Thyroid gland (tissue), 4 donors: ENCODE results near the gene PPP2R3A. TPM values are rescaled to one million over a fixed set of nuclear protein-coding genes. Genes with fewer than 3 reads are reported as not detected.

ENCODE experiments used
- DNase-seq, 2 donors: peaks; one replicate each; pipeline ENCODE4 v3.0.0-alpha.2; 2019
- H3K27ac ChIP-seq, 3 donors: fragments of 200-600 bp; sonication (generic); 1 replicate in 2 of 3; 2 replicates in 1 of 3; pipeline ENCODE4 v1.5.1; 2016 to 2019; ENCODE audit warnings: mild to moderate bottlenecking in 1 of 3, moderate library complexity in 1 of 3
- H3K27me3 ChIP-seq: fragments of 200-600 bp; sonication (generic); one replicate; pipeline ENCODE4 v1.5.1; 2019
- H3K36me3 ChIP-seq, 2 donors: fragments of 200-600 bp; sonication (generic); one replicate each; pipeline ENCODE4 v1.5.1; 2016 to 2019
- H3K4me1 ChIP-seq, 2 donors: fragments of 200-600 bp; sonication (generic); one replicate each; pipeline ENCODE4 v1.5.1; 2017 to 2019
- H3K4me3 ChIP-seq, 3 donors: fragments of 200-600 bp; sonication (generic); replicated peaks in 1 of 3; 1 replicate in 2 of 3; 2 replicates in 1 of 3; pipeline ENCODE4 v1.5.1; 2016; ENCODE audit warnings: mild to moderate bottlenecking in 1 of 3
- H3K9me3 ChIP-seq: fragments of 200-600 bp; sonication (generic); one replicate; pipeline ENCODE4 v1.5.1; 2017
- POLR2A ChIP-seq, 2 donors: fragments of 450-650 bp; IDR thresholded peaks; one replicate each; pipeline ENCODE4 v1.6.1; 2017; ENCODE audit warnings: antibody characterized with exemption in 2 of 2, mild to moderate bottlenecking in 2 of 2, moderate library complexity in 1 of 2
- WGBS, 2 donors: methylation state at CpG; one replicate each; pipeline ENCODE4 v1.1.5; 2017; 5-methylcytosine and 5-hydroxymethylcytosine counted together
- intact Hi-C: fragments of 100-400 bp; cut with DNase I; formaldehyde crosslinking; loops from one replicate; pipeline ENCODE4 v1.15.1; 2023
- total RNA-seq, 4 donors: library from RNA; depleted of rRNA; stranded (reverse); fragments of >200 nt; gene quantifications; one replicate each; pipeline ENCODE4 v1.2.3, GENCODE V29; 2016
- TF ChIP-seq, protein P1 (sequence below), 6 experiments: fragments of 200-600 bp in 3 of 6; fragments of 450-650 bp in 3 of 6; sonication (generic) in 3 of 6; IDR thresholded peaks; one replicate each; pipeline ENCODE4 v1.5.1; 2016 to 2019; ENCODE audit warnings: antibody characterized with exemption in 6 of 6, mild to moderate bottlenecking in 2 of 6, inconsistent platforms in 1 of 6, moderate library complexity in 1 of 6

PPP2R3A gene
- total RNA-seq, 4 donors from 2014 or later, result 8.5 to 15.3 (median 9.8) TPM

- no peak for TF ChIP-seq POLR2A (IDR thresholded peaks at IDR 0.05)
- TF ChIP-seq, protein P1, sequence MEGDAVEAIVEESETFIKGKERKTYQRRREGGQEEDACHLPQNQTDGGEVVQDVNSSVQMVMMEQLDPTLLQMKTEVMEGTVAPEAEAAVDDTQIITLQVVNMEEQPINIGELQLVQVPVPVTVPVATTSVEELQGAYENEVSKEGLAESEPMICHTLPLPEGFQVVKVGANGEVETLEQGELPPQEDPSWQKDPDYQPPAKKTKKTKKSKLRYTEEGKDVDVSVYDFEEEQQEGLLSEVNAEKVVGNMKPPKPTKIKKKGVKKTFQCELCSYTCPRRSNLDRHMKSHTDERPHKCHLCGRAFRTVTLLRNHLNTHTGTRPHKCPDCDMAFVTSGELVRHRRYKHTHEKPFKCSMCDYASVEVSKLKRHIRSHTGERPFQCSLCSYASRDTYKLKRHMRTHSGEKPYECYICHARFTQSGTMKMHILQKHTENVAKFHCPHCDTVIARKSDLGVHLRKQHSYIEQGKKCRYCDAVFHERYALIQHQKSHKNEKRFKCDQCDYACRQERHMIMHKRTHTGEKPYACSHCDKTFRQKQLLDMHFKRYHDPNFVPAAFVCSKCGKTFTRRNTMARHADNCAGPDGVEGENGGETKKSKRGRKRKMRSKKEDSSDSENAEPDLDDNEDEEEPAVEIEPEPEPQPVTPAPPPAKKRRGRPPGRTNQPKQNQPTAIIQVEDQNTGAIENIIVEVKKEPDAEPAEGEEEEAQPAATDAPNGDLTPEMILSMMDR (IDR thresholded peaks at IDR 0.05), result no peak
- Histone ChIP-seq H3K4me1 (peaks cover 23 to 37% of the 10 kb centered on the region in 2 donors), H3K27ac (no peak overlapping the region), H3K4me3 (no peak overlapping the region), H3K36me3 (no peaks in the 10 kb centered on the region), H3K9me3 (no peaks in the 10 kb centered on the region), H3K27me3 (no peaks in the 10 kb centered on the region)
- intact Hi-C loops, result no loop called here
- no peak for DNase-seq
Observed at GRCh38 chr3:136173939-136174490, 208.5 kb downstream of the PPP2R3A start.

DNA sequence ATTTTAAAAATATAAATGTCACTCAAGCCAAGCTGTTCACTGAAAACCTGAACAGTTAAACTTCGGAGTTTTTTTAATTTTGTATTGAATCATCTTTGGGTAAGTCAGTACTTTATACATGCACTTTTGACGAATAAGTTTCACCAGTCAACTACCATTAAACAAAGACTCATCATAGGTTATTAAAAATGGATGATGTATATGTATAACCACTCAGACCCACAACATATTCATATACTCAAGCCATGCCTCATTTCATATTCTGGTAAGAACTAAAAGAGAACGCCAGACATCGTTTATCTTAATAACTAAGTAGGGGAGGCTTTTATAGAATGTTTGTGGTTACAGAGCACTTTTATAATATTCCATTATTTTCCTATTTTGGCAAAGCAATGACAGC is 212.3 kb downstream of the PPP2R3A start:
- intact Hi-C loops, result no loop called here
- TF ChIP-seq POLR2A (IDR thresholded peaks at IDR 0.05), result no peak
- TF ChIP-seq, protein P1 (IDR thresholded peaks at IDR 0.05), result no peak
- H3K27ac ChIP-seq, result no peak overlapping the region
- peaks cover 31 to 44% of the 10 kb centered on the region in 2 donors for H3K4me1 ChIP-seq
- H3K9me3 ChIP-seq, result no peaks in the 10 kb centered on the region
- no peak for DNase-seq
- H3K36me3 ChIP-seq, result no peaks in the 10 kb centered on the region
- H3K27me3 ChIP-seq, result no peaks in the 10 kb centered on the region
- 76% methylated on average over 4 of the region's 4 CpGs for WGBS, 2 donors
- no peak overlapping the region for H3K4me3 ChIP-seq

DNA sequence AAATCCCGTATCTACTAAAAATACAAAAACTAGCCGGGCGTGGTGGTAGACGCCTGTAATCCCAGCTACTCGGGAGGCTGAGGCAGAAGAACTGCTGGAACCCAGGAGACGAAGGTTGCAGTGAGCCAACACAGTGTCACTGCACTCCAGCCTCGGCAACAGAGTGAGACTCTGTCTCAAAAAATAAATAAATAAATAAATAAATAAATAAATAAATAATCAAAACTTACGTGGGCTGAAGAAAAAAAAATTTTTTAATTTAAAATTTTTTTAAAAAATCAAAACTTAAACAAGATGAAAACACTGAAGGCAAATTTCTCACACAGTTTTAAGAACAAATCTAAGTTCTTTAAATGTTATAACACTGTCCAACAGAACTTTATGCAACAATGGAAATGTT is 216.2 kb downstream of the PPP2R3A start:
- Histone ChIP-seq H3K27me3 (no peaks in the 10 kb centered on the region), H3K36me3 (no peaks in the 10 kb centered on the region), H3K9me3 (no peaks in the 10 kb centered on the region), H3K27ac (no peak overlapping the region), H3K4me3 (no peak overlapping the region), H3K4me1 (peaks cover 28 to 40% of the 10 kb centered on the region in 2 donors)
- TF ChIP-seq, protein P1 (IDR thresholded peaks at IDR 0.05), result no peak
- no peak for TF ChIP-seq POLR2A (IDR thresholded peaks at IDR 0.05)
- 89 to 91% methylated on average over 8 of the region's 8 CpGs for WGBS, 2 donors
- no peak for DNase-seq
- intact Hi-C loops, result no loop called here

DNA sequence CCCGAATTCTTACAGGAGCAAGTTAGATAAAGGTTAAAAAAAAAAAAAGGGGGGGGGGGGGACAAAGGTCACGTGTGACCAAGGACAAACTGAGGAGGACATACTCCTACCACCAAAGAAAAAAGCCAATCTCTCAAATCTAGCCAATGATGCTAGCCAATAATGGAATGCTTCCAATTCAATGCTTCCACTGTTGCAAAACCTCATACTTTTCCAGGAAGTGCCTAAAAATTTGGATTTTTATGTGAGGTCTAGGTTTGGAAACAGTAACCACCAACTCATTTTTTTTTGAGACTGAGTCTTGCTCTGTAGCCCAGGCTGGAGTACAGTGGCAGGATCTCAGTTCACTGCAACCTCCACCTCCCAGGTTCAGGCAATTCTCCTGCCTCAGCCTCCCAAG is 219.2 kb downstream of the PPP2R3A start:
- Histone ChIP-seq H3K4me1 (peaks cover 37 to 43% of the 10 kb centered on the region in 2 donors), H3K27me3 (no peaks in the 10 kb centered on the region), H3K27ac (no peak overlapping the region), H3K36me3 (no peaks in the 10 kb centered on the region), H3K4me3 (no peak overlapping the region), H3K9me3 (no peaks in the 10 kb centered on the region)
- intact Hi-C loops, result no loop called here
- DNase-seq, result no peak
- WGBS, 2 donors, result 64 to 78% methylated on average over 2 of the region's 2 CpGs
- TF ChIP-seq POLR2A (IDR thresholded peaks at IDR 0.05), result no peak
- TF ChIP-seq, protein P1 (IDR thresholded peaks at IDR 0.05), result no peak

DNA sequence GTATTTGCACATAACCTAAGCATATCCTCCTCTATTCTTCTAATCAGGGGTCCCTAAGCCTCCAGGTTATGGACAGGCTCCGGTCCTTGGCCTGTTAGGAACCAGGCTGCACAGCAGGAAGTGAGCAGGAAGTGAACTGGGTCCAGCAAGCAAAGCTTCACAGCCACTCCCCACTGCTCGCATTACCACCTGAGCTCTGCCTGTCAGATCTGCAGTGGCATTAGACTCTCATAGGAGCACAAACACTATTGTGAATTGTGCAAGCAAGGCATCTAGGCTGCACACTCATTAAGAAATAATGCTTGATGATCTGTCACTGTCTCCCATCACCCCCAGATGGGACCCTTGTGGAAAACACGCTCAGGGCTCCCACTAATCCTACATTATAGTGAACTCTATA is 220.8 kb downstream of the PPP2R3A start:
- H3K4me3 ChIP-seq, result no peak overlapping the region
- H3K9me3 ChIP-seq, result no peaks in the 10 kb centered on the region
- intact Hi-C loops, result no loop called here
- no peaks in the 10 kb centered on the region for H3K36me3 ChIP-seq
- H3K4me1 ChIP-seq, result peaks cover 44 to 45% of the 10 kb centered on the region in 2 donors
- H3K27ac ChIP-seq, result no peak overlapping the region
- peak in 1 of 2 donors; percentile 20 for DNase-seq
- 69 to 76% methylated on average over 3 of the region's 3 CpGs for WGBS, 2 donors
- no peaks in the 10 kb centered on the region for H3K27me3 ChIP-seq
- TF ChIP-seq, protein P1 (IDR thresholded peaks at IDR 0.05), result no peak
- no peak for TF ChIP-seq POLR2A (IDR thresholded peaks at IDR 0.05)
